NT2/D1 (cell line): ENCODE data around the gene GNAI3.

Experiments
- DNase-seq: peaks from one replicate; pipeline ENCODE4 v3.0.0-alpha.2; 2011; ENCODE audit warnings: low read depth, low spot score
- H3K27me3 ChIP-seq: 2 replicates; pipeline ENCODE4 v1.6.0; 2011; ENCODE audit warnings: mild to moderate bottlenecking; ENCODE audit not compliant: insufficient read length, insufficient read depth
- H3K36me3 ChIP-seq: 2 replicates; pipeline ENCODE4 v1.6.1; 2011; ENCODE audit warnings: mild to moderate bottlenecking, low read length, mixed read lengths; ENCODE audit not compliant: insufficient read depth, insufficient read length
- H3K4me1 ChIP-seq: 2 replicates; pipeline ENCODE4 v1.5.1; 2011; ENCODE audit not compliant: insufficient read depth, insufficient read length
- H3K4me3 ChIP-seq: 2 replicates; pipeline ENCODE4 v1.5.1; 2011; ENCODE audit warnings: low read depth; ENCODE audit not compliant: insufficient read length
- H3K9ac ChIP-seq: 2 replicates; pipeline ENCODE4 v1.6.0; 2011; ENCODE audit warnings: low read depth; ENCODE audit not compliant: insufficient read length
- H3K9me3 ChIP-seq: 2 replicates; pipeline ENCODE4 v1.5.1; 2011; ENCODE audit warnings: mild to moderate bottlenecking, low read length; ENCODE audit not compliant: insufficient read depth
- SUZ12 ChIP-seq: IDR thresholded peaks from 2 replicates; pipeline ENCODE4 v1.6.1; 2011; ENCODE audit not compliant: insufficient read length, insufficient read depth; ENCODE audit errors: extremely low read depth
- YY1 ChIP-seq: IDR thresholded peaks from 2 replicates; pipeline ENCODE4 v1.6.1; 2011; ENCODE audit not compliant: insufficient read length, insufficient read depth
- ZNF274 ChIP-seq: IDR thresholded peaks from 2 replicates; pipeline ENCODE4 v1.6.1; 2011; ENCODE audit warnings: mild to moderate bottlenecking, low read depth, low read length

The GNAI3 gene

GRCh38 chr1:109617291-109617801 is 68.9 kb downstream of the GNAI3 start:
- H3K4me1 ChIP-seq, result peaks cover 8% of the 10 kb centered on the region
- TF ChIP-seq YY1 (no peak), SUZ12 (no peak), ZNF274 (no peak)
- H3K36me3 ChIP-seq, result peaks cover 11% of the 10 kb centered on the region
- no peaks in the 10 kb centered on the region for H3K27me3 ChIP-seq
- H3K9me3 ChIP-seq, result no peaks in the 10 kb centered on the region
- DNase-seq, result peak; percentile 87
- H3K4me3 ChIP-seq, result no peak overlapping the region
- H3K9ac ChIP-seq, result no peak overlapping the region

- H3K9ac ChIP-seq, result peak overlapping the region; percentile 43
- H3K9me3 ChIP-seq, result no peaks in the 10 kb centered on the region
- H3K27me3 ChIP-seq, result no peaks in the 10 kb centered on the region
- no peak for DNase-seq
- H3K4me1 ChIP-seq, result peaks cover 21% of the 10 kb centered on the region
- no peak for TF ChIP-seq ZNF274
- no peak for TF ChIP-seq YY1
- no peak for TF ChIP-seq SUZ12
- H3K4me3 ChIP-seq, result peak overlapping the region; percentile 83
- peaks cover 17% of the 10 kb centered on the region for H3K36me3 ChIP-seq
Measured at GRCh38 chr1:109618661-109619575, 70.5 kb downstream of the GNAI3 start.

GRCh38 chr1:109619576-109620400 is 71.4 kb downstream of the GNAI3 start, which contains the start of the genes AMPD2 and GNAT2:
Gene AMPD2 (plus strand): TSS chr1:109619837. CDS start chr1:109621176, 1,339 bp downstream.
Gene GNAT2 (minus strand): TSS chr1:109619616. CDS start chr1:109612870, 6,746 bp downstream.
- Histone ChIP-seq H3K9me3 (no peaks in the 10 kb centered on the region), H3K9ac (peak within 1 kb of the TSS; percentile 87), H3K27me3 (no peaks in the 10 kb centered on the region), H3K4me3 (peak within 1 kb of the TSS; percentile 83), H3K36me3 (peaks cover 18% of the 10 kb centered on the region), H3K4me1 (peaks cover 27% of the 10 kb centered on the region)
- DNase-seq, result peak; percentile 77
- TF ChIP-seq ZNF274 (no peak), YY1 (peak; percentile 31)

GRCh38 chr1:109620401-109620791 is 72.0 kb downstream of the GNAI3 start:
- Histone ChIP-seq H3K9ac (peak overlapping the region; percentile 87), H3K27me3 (no peaks in the 10 kb centered on the region), H3K36me3 (peaks cover 23% of the 10 kb centered on the region), H3K4me1 (peaks cover 33% of the 10 kb centered on the region), H3K4me3 (peak overlapping the region; percentile 83), H3K9me3 (no peaks in the 10 kb centered on the region)
- DNase-seq, result no peak
- TF ChIP-seq SUZ12, result no peak
- no peak for TF ChIP-seq YY1
- TF ChIP-seq ZNF274, result no peak

GRCh38 chr1:109620841-109621286 is 72.4 kb downstream of the GNAI3 start:
- DNase-seq, result peak; percentile 78
- H3K9me3 ChIP-seq, result no peaks in the 10 kb centered on the region
- H3K9ac ChIP-seq, result peak overlapping the region; percentile 87
- peak overlapping the region; percentile 83 for H3K4me3 ChIP-seq
- peaks cover 35% of the 10 kb centered on the region for H3K4me1 ChIP-seq
- peaks cover 27% of the 10 kb centered on the region for H3K36me3 ChIP-seq
- TF ChIP-seq ZNF274 (no peak), SUZ12 (no peak), YY1 (no peak)
- no peaks in the 10 kb centered on the region for H3K27me3 ChIP-seq

- TF ChIP-seq YY1, result no peak
- no peak for TF ChIP-seq SUZ12
- TF ChIP-seq ZNF274, result no peak
- Histone ChIP-seq H3K4me3 (peak overlapping the region; percentile 83), H3K9me3 (no peaks in the 10 kb centered on the region), H3K36me3 (peaks cover 34% of the 10 kb centered on the region), H3K4me1 (peaks cover 35% of the 10 kb centered on the region), H3K9ac (peak overlapping the region; percentile 83), H3K27me3 (no peaks in the 10 kb centered on the region)
- no peak for DNase-seq
Measured at GRCh38 chr1:109621379-109622136, 73.1 kb downstream of the GNAI3 start.
